Nephron (organoid): ENCODE results near the gene DDX50.
A peak's percentile ranks its signal among the peaks of the same experiment; 100 is the strongest.
"Not testable (repeated sequence)": the region's sequence is repeated elsewhere in the genome, so short reads cannot be mapped to it uniquely, and the experiment has no call there.

Experiments
- H3K27ac Mint-ChIP-seq, 3 experiments: 2 replicates each; pipeline ENCODE4 v1.8.0; 2020; ENCODE audit warnings: mixed read lengths in 3 of 3, mild to moderate bottlenecking in 2 of 3, moderate library complexity in 1 of 3
- H3K27me3 Mint-ChIP-seq: 2 replicates; pipeline ENCODE4 v1.8.0; 2021; ENCODE audit warnings: low read depth, mild to moderate bottlenecking, moderate library complexity, mixed read lengths
- H3K36me3 Mint-ChIP-seq: 2 replicates; pipeline ENCODE4 v1.8.0; 2020; ENCODE audit warnings: low read depth, mixed read lengths
- H3K4me1 Mint-ChIP-seq: 2 replicates; pipeline ENCODE4 v1.8.0; 2020; ENCODE audit warnings: mixed read lengths
- H3K4me3 Mint-ChIP-seq, 3 experiments: 2 replicates each; pipeline ENCODE4 v1.8.0; 2020; ENCODE audit warnings: mild to moderate bottlenecking in 3 of 3, mixed read lengths in 3 of 3, moderate library complexity in 2 of 3
- H3K9me3 Mint-ChIP-seq: 2 replicates; pipeline ENCODE4 v1.8.0; 2020; ENCODE audit warnings: mixed read lengths
- TF ChIP-seq, protein P1 (sequence below), 3 experiments: fragments of 200-600 bp; sonication (generic); IDR thresholded peaks; one replicate each; pipeline ENCODE4 v1.5.0; 2021; ENCODE audit warnings: antibody characterized with exemption in 3 of 3; ENCODE audit not compliant: unreplicated experiment in 3 of 3

DDX50 gene

DNA sequence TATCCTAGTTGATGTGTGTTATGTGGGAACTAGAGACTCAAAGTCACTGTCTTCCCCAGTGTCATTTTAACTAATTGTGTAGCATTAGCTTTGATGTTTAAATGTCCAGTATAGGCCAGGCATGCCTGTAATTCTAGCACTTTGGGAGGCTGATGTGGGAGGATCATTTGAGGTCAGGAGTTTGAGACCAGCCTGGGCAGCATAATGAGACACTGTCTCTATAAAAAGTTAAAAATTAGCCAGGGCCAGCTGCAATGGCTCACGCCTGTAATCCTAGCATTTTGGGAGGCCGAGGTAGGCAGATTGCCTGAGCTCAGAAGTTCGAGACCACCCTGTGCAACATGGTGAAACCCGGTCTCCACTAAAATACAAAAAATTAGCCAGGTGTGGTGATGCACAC lies 24.4 kb downstream of the DDX50 start:
- H3K27ac Mint-ChIP-seq, result no peak overlapping the region
- no peaks in the 10 kb centered on the region for H3K9me3 Mint-ChIP-seq
- peaks cover 43% of the 10 kb centered on the region for H3K36me3 Mint-ChIP-seq
- H3K27me3 Mint-ChIP-seq, result no peaks in the 10 kb centered on the region
- H3K4me1 Mint-ChIP-seq, result peaks cover 8% of the 10 kb centered on the region
- TF ChIP-seq, protein P1, sequence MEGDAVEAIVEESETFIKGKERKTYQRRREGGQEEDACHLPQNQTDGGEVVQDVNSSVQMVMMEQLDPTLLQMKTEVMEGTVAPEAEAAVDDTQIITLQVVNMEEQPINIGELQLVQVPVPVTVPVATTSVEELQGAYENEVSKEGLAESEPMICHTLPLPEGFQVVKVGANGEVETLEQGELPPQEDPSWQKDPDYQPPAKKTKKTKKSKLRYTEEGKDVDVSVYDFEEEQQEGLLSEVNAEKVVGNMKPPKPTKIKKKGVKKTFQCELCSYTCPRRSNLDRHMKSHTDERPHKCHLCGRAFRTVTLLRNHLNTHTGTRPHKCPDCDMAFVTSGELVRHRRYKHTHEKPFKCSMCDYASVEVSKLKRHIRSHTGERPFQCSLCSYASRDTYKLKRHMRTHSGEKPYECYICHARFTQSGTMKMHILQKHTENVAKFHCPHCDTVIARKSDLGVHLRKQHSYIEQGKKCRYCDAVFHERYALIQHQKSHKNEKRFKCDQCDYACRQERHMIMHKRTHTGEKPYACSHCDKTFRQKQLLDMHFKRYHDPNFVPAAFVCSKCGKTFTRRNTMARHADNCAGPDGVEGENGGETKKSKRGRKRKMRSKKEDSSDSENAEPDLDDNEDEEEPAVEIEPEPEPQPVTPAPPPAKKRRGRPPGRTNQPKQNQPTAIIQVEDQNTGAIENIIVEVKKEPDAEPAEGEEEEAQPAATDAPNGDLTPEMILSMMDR (IDR thresholded peaks at IDR 0.05; ENCODE audit: unreplicated experiment in 3 of 3), result no peak
- no peak overlapping the region for H3K4me3 Mint-ChIP-seq

DNA sequence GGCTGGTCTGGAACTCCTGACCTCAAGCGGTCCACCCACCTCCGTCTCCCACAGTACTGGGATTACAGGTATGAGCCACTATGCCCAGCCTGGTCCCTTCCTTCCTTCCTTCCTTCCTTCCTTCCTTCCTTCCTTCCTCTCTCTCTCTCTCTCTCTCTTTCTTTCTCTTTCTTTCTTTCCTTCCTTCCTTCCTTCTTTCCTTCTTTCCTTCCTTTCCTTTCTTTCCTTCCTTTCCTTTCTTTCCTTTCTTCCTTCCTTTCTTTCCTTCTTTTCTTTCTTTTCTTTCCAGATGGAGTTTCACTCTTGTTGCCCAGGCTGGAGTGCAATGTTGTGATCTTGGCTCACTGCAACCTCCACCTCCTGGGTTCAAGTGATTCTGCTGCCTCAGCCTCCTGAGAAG lies 28.0 kb downstream of the DDX50 start:
- not testable (repeated sequence) for H3K4me1 Mint-ChIP-seq, H3K27ac Mint-ChIP-seq, H3K27me3 Mint-ChIP-seq, H3K9me3 Mint-ChIP-seq
- Mint-ChIP-seq H3K4me3 (peak overlapping the region in 1 of 3 experiments; percentile 16), H3K36me3 (peaks cover 52% of the 10 kb centered on the region)

DNA sequence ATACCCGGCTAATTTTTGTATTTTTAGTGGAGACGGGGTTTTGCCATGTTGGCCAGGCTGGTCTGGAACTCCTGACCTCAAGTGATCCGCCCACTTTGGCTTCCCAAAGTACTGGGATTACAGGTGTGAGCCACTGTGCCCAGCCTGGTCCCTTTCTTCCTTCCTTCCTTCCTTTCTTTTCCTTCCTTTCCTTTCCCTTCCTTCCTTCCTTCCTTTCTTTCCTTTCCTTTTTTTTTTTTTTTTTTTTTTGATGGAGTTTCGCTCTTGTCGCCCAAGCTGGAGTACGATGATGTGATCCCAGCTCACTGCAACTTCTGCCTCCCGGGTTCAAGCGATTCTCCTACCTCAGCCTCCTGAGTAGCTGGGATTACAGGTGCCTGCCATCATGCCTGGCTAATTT lies 28.8 kb downstream of the DDX50 start:
- H3K27me3 Mint-ChIP-seq, H3K27ac Mint-ChIP-seq, H3K4me3 Mint-ChIP-seq, H3K4me1 Mint-ChIP-seq, H3K9me3 Mint-ChIP-seq: not testable (repeated sequence)
- peaks cover 50% of the 10 kb centered on the region for H3K36me3 Mint-ChIP-seq

DNA sequence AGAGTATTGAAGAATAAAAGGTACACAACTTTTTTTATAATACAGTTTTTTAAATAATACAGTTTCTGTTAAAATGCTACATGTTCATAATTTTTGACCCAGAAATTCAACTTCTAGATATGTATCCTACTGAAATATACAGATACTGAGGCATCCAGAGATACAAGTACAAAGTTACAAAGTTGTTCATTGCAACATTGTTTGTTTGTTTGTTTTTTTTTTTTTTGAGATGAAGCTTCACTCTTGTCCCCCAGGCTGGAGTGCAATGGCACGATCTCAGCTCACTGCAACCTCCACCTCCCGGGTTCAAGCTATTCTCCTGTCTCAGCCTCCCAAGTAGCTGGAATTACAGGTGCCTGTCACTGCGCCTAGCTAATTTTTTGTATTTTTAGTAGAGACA lies 31.7 kb downstream of the DDX50 start:
- H3K36me3 Mint-ChIP-seq, result peaks cover 60% of the 10 kb centered on the region
- not testable (repeated sequence) for H3K27ac Mint-ChIP-seq, H3K4me3 Mint-ChIP-seq, H3K27me3 Mint-ChIP-seq, H3K9me3 Mint-ChIP-seq, H3K4me1 Mint-ChIP-seq

DNA sequence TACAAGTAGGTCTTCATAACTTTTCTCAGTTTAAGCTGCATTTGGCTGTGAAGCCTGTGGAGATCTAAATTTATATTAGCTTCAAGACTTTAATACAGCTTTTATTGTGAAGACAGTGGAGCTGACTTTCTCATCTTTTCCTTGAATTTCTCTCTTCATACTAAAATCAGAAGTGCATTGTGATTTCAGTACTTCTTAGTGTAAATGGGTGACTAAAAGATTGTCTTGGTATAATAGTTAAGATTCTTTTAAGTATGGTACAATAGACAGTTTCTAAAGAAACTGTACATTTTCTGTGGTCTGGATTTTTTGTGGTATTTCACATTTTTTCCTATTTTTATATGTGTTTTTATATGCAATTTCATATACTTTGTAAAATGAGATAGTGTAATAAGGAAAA lies 33.9 kb downstream of the DDX50 start:
- Mint-ChIP-seq H3K4me3 (no peak overlapping the region), H3K27me3 (no peaks in the 10 kb centered on the region), H3K9me3 (no peaks in the 10 kb centered on the region), H3K27ac (no peak overlapping the region), H3K4me1 (no peaks in the 10 kb centered on the region), H3K36me3 (peaks cover 61% of the 10 kb centered on the region)
- TF ChIP-seq, protein P1 (IDR thresholded peaks at IDR 0.05; ENCODE audit: unreplicated experiment in 3 of 3), result no peak

DNA sequence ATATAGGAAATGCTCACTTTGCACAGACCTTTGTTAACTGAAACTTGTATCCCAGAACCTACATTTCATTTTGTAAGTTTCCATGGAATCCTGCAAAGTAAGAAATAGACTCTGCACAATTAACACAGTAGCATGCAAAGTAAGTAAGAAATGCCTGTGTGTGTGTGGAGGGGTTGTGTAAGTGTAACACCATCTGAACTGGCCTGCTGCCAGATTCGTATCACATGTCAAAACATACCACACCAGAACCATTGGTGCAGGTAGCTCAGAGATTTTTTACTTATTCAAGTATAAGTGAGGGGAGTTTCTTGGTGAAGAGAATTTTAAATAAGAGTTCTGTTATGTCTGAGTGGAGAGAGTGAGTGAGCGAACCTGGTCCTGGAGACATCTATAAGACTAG lies 37.0 kb downstream of the DDX50 start:
- H3K36me3 Mint-ChIP-seq, result peaks cover 46% of the 10 kb centered on the region
- TF ChIP-seq, protein P1 (IDR thresholded peaks at IDR 0.05; ENCODE audit: unreplicated experiment in 3 of 3), result no peak
- H3K4me1 Mint-ChIP-seq, result peaks cover 5% of the 10 kb centered on the region
- no peak overlapping the region for H3K27ac Mint-ChIP-seq
- H3K9me3 Mint-ChIP-seq, result no peaks in the 10 kb centered on the region
- no peak overlapping the region for H3K4me3 Mint-ChIP-seq
- H3K27me3 Mint-ChIP-seq, result no peaks in the 10 kb centered on the region

DNA sequence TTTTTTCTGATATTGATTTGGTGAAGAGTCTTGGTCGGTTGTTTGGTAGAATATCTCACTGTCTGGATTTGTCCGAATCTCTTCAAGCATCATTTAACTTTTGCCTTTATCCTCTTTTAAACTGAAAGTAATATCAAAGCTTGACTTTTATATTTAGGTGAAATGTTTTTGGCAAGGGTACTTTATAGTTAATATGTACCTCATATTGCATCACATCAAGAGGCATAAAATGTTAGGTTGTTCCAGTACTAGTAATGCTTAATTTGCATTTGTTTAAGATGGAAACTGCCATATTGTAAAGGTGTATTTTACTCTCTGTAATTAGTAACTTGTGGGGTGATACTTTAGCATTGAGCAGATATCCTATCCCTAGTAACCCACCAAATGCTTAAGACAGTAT lies 37.8 kb downstream of the DDX50 start:
- Mint-ChIP-seq H3K27me3 (no peaks in the 10 kb centered on the region), H3K27ac (no peak overlapping the region), H3K4me1 (peaks cover 5% of the 10 kb centered on the region), H3K36me3 (peaks cover 46% of the 10 kb centered on the region), H3K9me3 (no peaks in the 10 kb centered on the region), H3K4me3 (no peak overlapping the region)
- TF ChIP-seq, protein P1 (IDR thresholded peaks at IDR 0.05; ENCODE audit: unreplicated experiment in 3 of 3), result no peak

DNA sequence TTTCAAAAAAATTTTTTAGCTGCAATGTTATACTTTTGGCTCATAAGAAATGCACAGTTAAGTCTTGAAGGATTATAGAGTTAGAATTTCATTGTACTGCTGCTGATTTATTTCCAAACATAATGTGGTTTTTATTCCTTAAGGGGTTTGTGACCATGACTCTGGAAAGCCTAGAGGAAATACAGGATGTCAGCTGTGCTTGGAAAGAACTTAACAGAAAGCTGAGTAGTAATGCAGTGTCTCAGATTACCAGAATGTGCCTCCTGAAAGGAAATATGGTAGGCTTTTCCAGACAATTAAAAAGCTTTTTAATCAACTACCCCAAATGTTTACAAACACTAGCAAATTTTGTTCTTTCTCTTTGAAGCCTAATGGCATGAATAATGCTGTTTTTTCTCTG lies 39.8 kb downstream of the DDX50 start:
- Mint-ChIP-seq H3K36me3 (peaks cover 38% of the 10 kb centered on the region), H3K27ac (peak overlapping the region in 1 of 3 experiments; percentile 60)
- not testable (repeated sequence) for H3K27me3 Mint-ChIP-seq, H3K4me3 Mint-ChIP-seq, H3K9me3 Mint-ChIP-seq, H3K4me1 Mint-ChIP-seq
